ENCODE measurements around the gene LEP.
"Not testable (repeated sequence)": the region's sequence is repeated elsewhere in the genome, so short reads cannot be mapped to it uniquely, and the experiment has no call there.

Gene LEP

DNA sequence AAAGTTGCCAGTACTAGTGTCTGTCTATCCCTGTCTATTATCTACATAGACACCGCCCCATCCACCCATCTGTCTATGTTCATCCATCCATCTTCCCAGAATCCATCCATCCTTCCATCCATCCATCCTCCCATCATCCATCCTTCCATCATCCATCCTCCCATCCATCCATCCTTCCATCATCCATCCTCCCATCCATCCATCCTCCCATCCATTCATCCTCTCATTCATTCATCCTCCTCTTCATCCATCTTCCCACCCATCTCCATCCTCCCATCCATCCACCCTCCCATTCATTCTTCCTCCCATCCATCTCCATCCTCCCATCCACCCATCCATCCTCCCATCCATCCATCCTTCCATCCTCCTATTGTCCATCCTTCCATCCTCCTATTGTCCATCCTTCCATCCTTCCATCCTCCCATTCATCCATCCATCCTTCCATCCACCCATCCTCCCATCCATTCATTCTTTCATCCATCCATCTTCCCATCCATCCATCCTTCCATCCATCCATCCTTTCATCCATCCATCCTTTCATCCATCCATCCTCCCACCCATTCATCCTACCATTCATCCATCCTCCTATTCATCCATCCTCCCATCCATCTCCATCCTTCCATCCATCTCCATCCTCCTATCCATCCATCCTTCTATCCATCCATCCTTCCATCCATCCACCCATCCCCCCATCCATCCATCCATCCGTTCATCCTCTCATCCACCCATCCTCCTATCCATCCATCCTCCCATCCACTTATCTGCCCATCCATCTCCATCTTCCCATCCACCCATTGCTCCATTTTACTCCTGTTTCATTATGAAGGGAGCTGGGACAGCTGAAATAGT, 14.7 kb upstream of the LEP start:
- Histone ChIP-seq H3K27ac (ENCODE audit: insufficient read depth, low read depth, low read length, poor library complexity, severe bottlenecking) (no peak overlapping the region), H3K27me3 (ENCODE audit: control insufficient read depth, insufficient read depth, low read length, poor library complexity, severe bottlenecking) (no peaks in the 10 kb centered on the region), H3K36me3 (ENCODE audit: control insufficient read depth, insufficient read depth, low read length) (no peaks in the 10 kb centered on the region), H3K4me3 (ENCODE audit: insufficient read depth, low read depth, low read length) (no peak overlapping the region), H3K4me1 (ENCODE audit: control insufficient read depth, insufficient read depth, low read length) (peaks cover 2% of the 10 kb centered on the region), H3K9me3 (ENCODE audit: control insufficient read depth, low read length) (no peaks in the 10 kb centered on the region)
- 89 to 99% methylated on average over 2 of the region's 2 CpGs for WGBS, 2 experiments

- H3K9me3 ChIP-seq (ENCODE audit: control insufficient read depth, low read length), result no peaks in the 10 kb centered on the region
- no peaks in the 10 kb centered on the region for H3K36me3 ChIP-seq (ENCODE audit: control insufficient read depth, insufficient read depth, low read length)
- H3K27ac ChIP-seq (ENCODE audit: insufficient read depth, low read depth, low read length, poor library complexity, severe bottlenecking), result no peak overlapping the region
- H3K4me3 ChIP-seq (ENCODE audit: insufficient read depth, low read depth, low read length), result no peak overlapping the region
- H3K4me1 ChIP-seq (ENCODE audit: control insufficient read depth, insufficient read depth, low read length), result no peaks in the 10 kb centered on the region
- 91 to 93% methylated on average over 3 of the region's 3 CpGs for WGBS, 2 experiments
- H3K27me3 ChIP-seq (ENCODE audit: control insufficient read depth, insufficient read depth, low read length, poor library complexity, severe bottlenecking), result no peaks in the 10 kb centered on the region
These were observed 13.8 kb upstream of the LEP start for GRCh38 chr7:128227271-128227670.

GRCh38 chr7:128231021-128231420, 10.1 kb upstream of the LEP start:
- Histone ChIP-seq H3K4me3 (ENCODE audit: insufficient read depth, low read depth, low read length) (no peak overlapping the region), H3K27ac (ENCODE audit: insufficient read depth, low read depth, low read length, poor library complexity, severe bottlenecking) (no peak overlapping the region), H3K4me1 (ENCODE audit: control insufficient read depth, insufficient read depth, low read length) (peaks cover 10% of the 10 kb centered on the region), H3K9me3 (ENCODE audit: control insufficient read depth, low read length) (no peaks in the 10 kb centered on the region), H3K36me3 (ENCODE audit: control insufficient read depth, insufficient read depth, low read length) (no peaks in the 10 kb centered on the region), H3K27me3 (ENCODE audit: control insufficient read depth, insufficient read depth, low read length, poor library complexity, severe bottlenecking) (no peaks in the 10 kb centered on the region)
- WGBS, 2 experiments, result 91 to 94% methylated on average over 5 of the region's 5 CpGs

GRCh38 chr7:128231677-128232076, 9.4 kb upstream of the LEP start:
- Histone ChIP-seq H3K4me1 (ENCODE audit: control insufficient read depth, insufficient read depth, low read length) (peaks cover 10% of the 10 kb centered on the region), H3K27me3 (ENCODE audit: control insufficient read depth, insufficient read depth, low read length, poor library complexity, severe bottlenecking) (no peaks in the 10 kb centered on the region), H3K4me3 (ENCODE audit: insufficient read depth, low read depth, low read length) (no peak overlapping the region), H3K36me3 (ENCODE audit: control insufficient read depth, insufficient read depth, low read length) (no peaks in the 10 kb centered on the region), H3K9me3 (ENCODE audit: control insufficient read depth, low read length) (no peaks in the 10 kb centered on the region), H3K27ac (ENCODE audit: insufficient read depth, low read depth, low read length, poor library complexity, severe bottlenecking) (no peak overlapping the region)
- WGBS, 2 experiments, result 91 to 93% methylated on average over 6 of the region's 6 CpGs

DNA sequence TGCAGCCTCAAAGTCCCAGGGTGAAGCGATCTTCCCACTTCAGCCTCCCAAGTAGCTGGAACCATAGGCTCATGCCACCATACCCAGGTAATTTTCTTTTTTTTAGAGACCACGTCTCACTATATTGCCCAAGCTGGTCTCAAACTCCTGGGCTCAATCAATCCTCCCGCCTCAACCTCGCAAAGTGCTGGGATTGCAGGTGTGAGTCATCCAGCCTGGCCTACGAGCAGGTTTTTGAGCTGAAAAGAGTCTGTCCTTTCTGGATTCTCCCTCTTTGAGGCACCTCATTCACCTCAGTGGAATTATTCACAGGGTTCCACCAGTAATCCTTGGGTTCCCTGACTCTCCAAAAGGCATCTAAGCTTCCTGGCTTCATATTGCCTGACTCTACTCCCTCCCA, 7.6 kb upstream of the LEP start:
- H3K36me3 ChIP-seq (ENCODE audit: control insufficient read depth, insufficient read depth, low read length), result no peaks in the 10 kb centered on the region
- H3K9me3 ChIP-seq (ENCODE audit: control insufficient read depth, low read length), result no peaks in the 10 kb centered on the region
- H3K27ac ChIP-seq (ENCODE audit: insufficient read depth, low read depth, low read length, poor library complexity, severe bottlenecking), result no peak overlapping the region
- WGBS, 2 experiments, result 89 to 92% methylated on average over 5 of the region's 5 CpGs
- H3K4me1 ChIP-seq (ENCODE audit: control insufficient read depth, insufficient read depth, low read length), result peaks cover 10% of the 10 kb centered on the region
- H3K27me3 ChIP-seq (ENCODE audit: control insufficient read depth, insufficient read depth, low read length, poor library complexity, severe bottlenecking), result no peaks in the 10 kb centered on the region
- no peak overlapping the region for H3K4me3 ChIP-seq (ENCODE audit: insufficient read depth, low read depth, low read length)

DNA sequence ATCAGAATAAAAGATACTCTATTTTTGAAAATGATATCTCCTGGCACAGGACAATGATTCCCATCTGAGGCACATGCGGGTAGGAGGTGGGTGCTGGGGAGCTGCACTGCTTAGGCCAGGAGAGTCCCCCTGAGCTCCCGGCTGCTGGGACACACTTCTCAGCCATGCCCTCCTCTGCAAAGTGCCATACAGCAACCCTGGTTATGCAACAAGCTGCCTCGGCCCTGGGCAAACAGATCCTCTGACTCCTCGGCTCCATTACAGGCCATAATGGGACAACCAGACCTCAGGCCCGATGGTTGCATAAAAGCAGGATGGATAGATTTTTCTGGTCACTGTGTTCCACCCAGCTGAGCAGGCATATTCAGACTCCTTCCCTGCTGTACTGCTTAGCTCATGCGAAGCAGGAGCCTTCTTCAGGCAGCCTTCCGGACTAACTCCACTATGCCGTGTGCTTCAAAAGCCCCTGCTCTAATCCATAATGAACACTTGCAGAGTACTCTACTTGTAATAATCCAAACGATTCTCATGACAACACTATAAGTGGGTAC, 6.5 kb upstream of the LEP start:
- Histone ChIP-seq H3K36me3 (ENCODE audit: control insufficient read depth, insufficient read depth, low read length) (no peaks in the 10 kb centered on the region), H3K4me3 (ENCODE audit: insufficient read depth, low read depth, low read length) (no peak overlapping the region), H3K9me3 (ENCODE audit: control insufficient read depth, low read length) (no peaks in the 10 kb centered on the region), H3K27me3 (ENCODE audit: control insufficient read depth, insufficient read depth, low read length, poor library complexity, severe bottlenecking) (no peaks in the 10 kb centered on the region), H3K4me1 (ENCODE audit: control insufficient read depth, insufficient read depth, low read length) (peaks cover 10% of the 10 kb centered on the region), H3K27ac (ENCODE audit: insufficient read depth, low read depth, low read length, poor library complexity, severe bottlenecking) (no peak overlapping the region)
- 92% methylated on average over 9 of the region's 9 CpGs for whole genome bisulfite sequencing, 2 experiments

- no peak overlapping the region for H3K4me3 ChIP-seq (ENCODE audit: insufficient read depth, low read depth, low read length)
- H3K4me1 ChIP-seq (ENCODE audit: control insufficient read depth, insufficient read depth, low read length), result peaks cover 10% of the 10 kb centered on the region
- no peak overlapping the region for H3K27ac ChIP-seq (ENCODE audit: insufficient read depth, low read depth, low read length, poor library complexity, severe bottlenecking)
- H3K27me3 ChIP-seq (ENCODE audit: control insufficient read depth, insufficient read depth, low read length, poor library complexity, severe bottlenecking), result no peaks in the 10 kb centered on the region
- H3K36me3 ChIP-seq (ENCODE audit: control insufficient read depth, insufficient read depth, low read length), result no peaks in the 10 kb centered on the region
- no peaks in the 10 kb centered on the region for H3K9me3 ChIP-seq (ENCODE audit: control insufficient read depth, low read length)
- 65 to 66% methylated on average over 7 of the region's 7 CpGs for WGBS, 2 experiments
These were observed 5.6 kb upstream of the LEP start for GRCh38 chr7:128235471-128235870.

DNA sequence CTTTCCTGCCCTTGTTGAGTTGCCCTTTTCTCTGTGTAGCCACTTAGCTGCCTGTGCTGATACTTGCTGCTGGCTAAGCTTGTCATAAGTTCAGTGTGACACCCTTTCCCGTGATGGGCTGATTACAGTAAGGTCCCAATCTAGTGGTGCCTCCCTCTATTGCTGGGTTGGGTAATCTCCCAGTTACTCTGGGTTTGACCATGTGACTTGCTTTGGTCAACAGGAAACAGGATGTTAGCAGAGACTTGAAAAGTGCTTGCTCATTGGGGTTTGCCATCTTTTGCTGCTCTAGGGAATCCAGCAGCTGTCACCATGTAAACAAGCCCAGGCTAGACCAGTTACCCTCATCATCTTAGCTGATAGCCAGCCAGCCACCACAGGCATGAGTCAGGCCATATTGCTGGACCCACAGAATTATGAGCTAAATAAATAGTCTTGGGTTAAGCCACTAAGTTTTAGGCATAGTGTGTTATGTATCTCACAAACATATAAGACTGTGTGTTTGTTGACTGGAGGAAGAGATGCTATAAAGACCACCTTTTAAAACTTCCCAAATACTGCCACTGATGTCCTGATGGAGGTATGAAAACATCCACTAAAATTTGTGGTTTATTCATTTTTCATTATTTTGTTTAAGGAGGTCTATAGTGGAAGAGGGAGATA, 4.0 kb upstream of the LEP start:
- Histone ChIP-seq H3K36me3 (ENCODE audit: control insufficient read depth, insufficient read depth, low read length) (no peaks in the 10 kb centered on the region), H3K27ac (ENCODE audit: insufficient read depth, low read depth, low read length, poor library complexity, severe bottlenecking) (no peak overlapping the region), H3K27me3 (ENCODE audit: control insufficient read depth, insufficient read depth, low read length, poor library complexity, severe bottlenecking) (no peaks in the 10 kb centered on the region), H3K4me3 (ENCODE audit: insufficient read depth, low read depth, low read length) (no peak overlapping the region), H3K4me1 (ENCODE audit: control insufficient read depth, insufficient read depth, low read length) (peaks cover 10% of the 10 kb centered on the region), H3K9me3 (ENCODE audit: control insufficient read depth, low read length) (no peaks in the 10 kb centered on the region)
- 91 to 99% methylated on average over 1 of the region's 1 CpG for WGBS, 2 experiments

GRCh38 chr7:128239146-128239545, 1.9 kb upstream of the LEP start:
- not testable (repeated sequence) for H3K27me3 ChIP-seq (ENCODE audit: control insufficient read depth, insufficient read depth, low read length, poor library complexity, severe bottlenecking); H3K9me3 ChIP-seq (ENCODE audit: control insufficient read depth, low read length); H3K27ac ChIP-seq (ENCODE audit: insufficient read depth, low read depth, low read length, poor library complexity, severe bottlenecking); H3K4me3 ChIP-seq (ENCODE audit: insufficient read depth, low read depth, low read length); H3K36me3 ChIP-seq (ENCODE audit: control insufficient read depth, insufficient read depth, low read length); H3K4me1 ChIP-seq (ENCODE audit: control insufficient read depth, insufficient read depth, low read length)
- 80 to 82% methylated on average over 7 of the region's 7 CpGs for WGBS, 2 experiments

DNA sequence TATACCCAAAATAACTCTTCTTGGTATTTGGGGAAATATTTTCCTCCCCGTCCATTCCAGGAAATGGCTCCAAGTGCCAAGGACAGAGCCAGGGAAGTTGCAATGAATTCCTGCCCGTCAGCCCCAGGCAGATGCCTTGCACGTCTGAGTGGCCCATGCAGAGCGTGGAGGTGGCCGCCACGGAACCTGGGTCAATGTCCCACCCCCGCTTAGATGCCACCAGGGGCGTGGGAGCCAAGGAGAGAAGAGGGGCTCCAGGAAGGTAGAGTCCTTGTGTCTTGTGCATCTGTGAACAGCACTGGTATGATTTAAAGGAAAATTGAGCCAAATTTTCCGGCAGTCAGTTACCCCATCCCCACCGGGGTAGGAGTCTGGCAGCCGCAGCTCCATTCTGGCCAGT, 1.6 kb downstream of the LEP start:
- 93 to 94% methylated on average over 11 of the region's 11 CpGs for WGBS, 2 experiments
- H3K4me3 ChIP-seq (ENCODE audit: insufficient read depth, low read depth, low read length), result no peak overlapping the region

More for the DNA sequence above, 1.6 kb downstream of the LEP start:
- Histone ChIP-seq H3K27me3 (ENCODE audit: control insufficient read depth, insufficient read depth, low read length, poor library complexity, severe bottlenecking) (no peaks in the 10 kb centered on the region), H3K4me1 (ENCODE audit: control insufficient read depth, insufficient read depth, low read length) (no peaks in the 10 kb centered on the region), H3K36me3 (ENCODE audit: control insufficient read depth, insufficient read depth, low read length) (no peaks in the 10 kb centered on the region), H3K9me3 (ENCODE audit: control insufficient read depth, low read length) (no peaks in the 10 kb centered on the region), H3K27ac (ENCODE audit: insufficient read depth, low read depth, low read length, poor library complexity, severe bottlenecking) (no peak overlapping the region)

Data from ectodermal cell (in vitro differentiated cells).